Suprapubic skin (tissue), 4 donors: ENCODE measurements around the gene SLC28A1. TPM values are rescaled to one million over a fixed set of nuclear protein-coding genes. Genes with fewer than 3 reads are reported as not detected.
A peak's percentile ranks its signal among the peaks of the same experiment; 100 is the strongest.
"Not testable (repeated sequence)": the region's sequence is repeated elsewhere in the genome, so short reads cannot be mapped to it uniquely, and the experiment has no call there.

Experiments used
- DNase-seq, 2 donors: peaks; one replicate each; pipeline ENCODE4 v3.0.0-alpha.2; 2019; ENCODE audit warnings: low spot score in 2 of 2
- H3K27ac ChIP-seq: fragments of 200-600 bp; sonication (generic); one replicate; pipeline ENCODE4 v1.5.1; 2019
- H3K27me3 ChIP-seq: fragments of 200-600 bp; sonication (generic); one replicate; pipeline ENCODE4 v1.5.1; 2019
- H3K36me3 ChIP-seq: fragments of 200-600 bp; sonication (generic); one replicate; pipeline ENCODE4 v1.5.1; 2019
- H3K4me1 ChIP-seq: fragments of 200-600 bp; sonication (generic); one replicate; pipeline ENCODE4 v1.5.1; 2019
- H3K4me3 ChIP-seq: fragments of 200-600 bp; sonication (generic); one replicate; pipeline ENCODE4 v1.5.1; 2019; ENCODE audit warnings: mild to moderate bottlenecking
- H3K9me3 ChIP-seq: fragments of 200-600 bp; sonication (generic); one replicate; pipeline ENCODE4 v1.5.1; 2019
- CTCF ChIP-seq, 2 donors: fragments of 200-600 bp in 1 of 2; fragments of 450-650 bp in 1 of 2; sonication (generic) in 1 of 2; IDR thresholded peaks; one replicate each; pipeline ENCODE4 v1.5.1; 2016 to 2019; ENCODE audit warnings: antibody characterized with exemption in 2 of 2, mild to moderate bottlenecking in 1 of 2, moderate library complexity in 1 of 2
- EP300 ChIP-seq: sonication (generic); formaldehyde crosslinking; IDR thresholded peaks from one replicate; pipeline ENCODE4 v1.6.1; 2017; ENCODE audit warnings: antibody characterized with exemption
- POLR2A ChIP-seq, 2 donors: fragments of 450-650 bp; IDR thresholded peaks; one replicate each; pipeline ENCODE4 v1.6.1; 2017; ENCODE audit warnings: antibody characterized with exemption in 2 of 2, mild to moderate bottlenecking in 2 of 2, moderate library complexity in 2 of 2
- POLR2AphosphoS5 ChIP-seq, 3 donors: sonication (generic); formaldehyde crosslinking; IDR thresholded peaks; one replicate each; pipeline ENCODE4 v1.6.1; 2017; ENCODE audit warnings: antibody characterized with exemption in 3 of 3
- WGBS: methylation state at CpG from one replicate; pipeline ENCODE4 v1.1.5; 2018; 5-methylcytosine and 5-hydroxymethylcytosine counted together
- total RNA-seq, 4 donors: library from RNA; depleted of rRNA; stranded (reverse); fragments of >200 nt; gene quantifications; one replicate each; pipeline ENCODE4 v1.1.0, GENCODE V29; 2016

Gene SLC28A1
- total RNA-seq, 4 donors from 2014 or later = not detected

- Histone ChIP-seq H3K36me3 (no peaks in the 10 kb centered on the region), H3K9me3 (no peaks in the 10 kb centered on the region), H3K4me1 (peaks cover 7% of the 10 kb centered on the region), H3K4me3 (no peak overlapping the region), H3K27ac (peak overlapping the region; percentile 10), H3K27me3 (no peaks in the 10 kb centered on the region)
- TF ChIP-seq EP300 = no peak
- peak in 1 of 2 donors; percentile 51 for DNase-seq
- WGBS = 97% methylated on average over 22 of the region's 23 CpGs
These were observed 44.7 kb upstream of the SLC28A1 start for GRCh38 chr15:84839714-84840113.

- H3K27me3 ChIP-seq = no peaks in the 10 kb centered on the region
- H3K4me3 ChIP-seq = no peak overlapping the region
- DNase-seq = peak in 1 of 2 donors; percentile 45
- H3K4me1 ChIP-seq = peaks cover 7% of the 10 kb centered on the region
- no peaks in the 10 kb centered on the region for H3K9me3 ChIP-seq
- H3K27ac ChIP-seq = peak overlapping the region; percentile 10
- no peaks in the 10 kb centered on the region for H3K36me3 ChIP-seq
- 72% methylated on average over 10 of the region's 10 CpGs for WGBS
- TF ChIP-seq POLR2A (IDR thresholded peaks at IDR 0.05) (no peak), EP300 (no peak), CTCF (IDR thresholded peaks at IDR 0.05) (no peak), POLR2AphosphoS5 (IDR thresholded peaks at IDR 0.05) (no peak)
These were observed 44.2 kb upstream of the SLC28A1 start for GRCh38 chr15:84840255-84840654.

GRCh38 chr15:84840741-84841429 lies 43.6 kb upstream of the SLC28A1 start:
- Histone ChIP-seq H3K27ac (no peak overlapping the region), H3K9me3 (no peaks in the 10 kb centered on the region), H3K4me1 (peaks cover 7% of the 10 kb centered on the region), H3K27me3 (no peaks in the 10 kb centered on the region), H3K36me3 (no peaks in the 10 kb centered on the region), H3K4me3 (no peak overlapping the region)
- WGBS = 86% methylated on average over 9 of the region's 12 CpGs
- DNase-seq = peak in 1 of 2 donors; percentile 64
- no peak for TF ChIP-seq CTCF (IDR thresholded peaks at IDR 0.05)
- peak; percentile 48 for TF ChIP-seq EP300

GRCh38 chr15:84842781-84843180 lies 41.7 kb upstream of the SLC28A1 start:
- Histone ChIP-seq H3K27me3 (no peaks in the 10 kb centered on the region), H3K9me3 (peaks cover 7% of the 10 kb centered on the region), H3K27ac (no peak overlapping the region), H3K36me3 (no peaks in the 10 kb centered on the region), H3K4me3 (no peak overlapping the region), H3K4me1 (peaks cover 7% of the 10 kb centered on the region)
- TF ChIP-seq POLR2AphosphoS5 (IDR thresholded peaks at IDR 0.05) (no peak), EP300 (no peak), CTCF (IDR thresholded peaks at IDR 0.05) (no peak), POLR2A (IDR thresholded peaks at IDR 0.05) (no peak)
- no peak for DNase-seq
- WGBS = 100% methylated on average over 1 of the region's 1 CpG

GRCh38 chr15:84844964-84845363 lies 39.5 kb upstream of the SLC28A1 start:
- Histone ChIP-seq H3K27me3 (no peaks in the 10 kb centered on the region), H3K9me3 (peaks cover 10% of the 10 kb centered on the region), H3K36me3 (no peaks in the 10 kb centered on the region), H3K4me3 (no peak overlapping the region), H3K27ac (no peak overlapping the region), H3K4me1 (peaks cover 7% of the 10 kb centered on the region)
- 85% methylated on average over 2 of the region's 2 CpGs for WGBS
- TF ChIP-seq CTCF (IDR thresholded peaks at IDR 0.05) (no peak), EP300 (no peak), POLR2AphosphoS5 (IDR thresholded peaks at IDR 0.05) (no peak), POLR2A (IDR thresholded peaks at IDR 0.05) (no peak)
- no peak for DNase-seq

GRCh38 chr15:84845631-84846030 lies 38.8 kb upstream of the SLC28A1 start:
- peak in 1 of 2 donors; percentile 65 for DNase-seq
- not testable (repeated sequence) for H3K4me3 ChIP-seq, H3K27me3 ChIP-seq, H3K27ac ChIP-seq, H3K4me1 ChIP-seq, H3K36me3 ChIP-seq
- peaks cover 10% of the 10 kb centered on the region for H3K9me3 ChIP-seq
- TF ChIP-seq CTCF (IDR thresholded peaks at IDR 0.05) = peak; percentile 54 to 58
- WGBS = 62% methylated on average over 7 of the region's 7 CpGs
